Hematopoietic multipotent progenitor cell (in vitro differentiated cells): ENCODE measurements around the gene CYP2C8. TPM values are rescaled to one million over a fixed set of nuclear protein-coding genes. Genes with fewer than 3 reads are reported as not detected.

ENCODE experiments used
- small RNA-seq: library from RNA; depleted of rRNA; stranded (forward); fragments of <200 nt; gene quantifications from one replicate; pipeline ENCODE3, GENCODE V24; 2012
- total RNA-seq: library from RNA; depleted of rRNA; stranded (reverse); fragments of >200 nt; gene quantifications from one replicate; pipeline ENCODE4 v1.2.3, GENCODE V29; 2012

CYP2C8 gene
- total RNA-seq, 1 donor: 0.27 TPM

Small RNA genes lying within 50 kb of the gene (small RNA-seq; reads per million reads assigned to genes)
- not detected for gene CYP2C60P

Other genes with a start within 250 kb of the CYP2C8 start
- gene CYP2C9, start 130.8 kb downstream of the CYP2C8 start, total RNA-seq: not detected
- not detected for gene ACSM6, start 124.7 kb upstream of the CYP2C8 start, total RNA-seq
- 27.5 TPM for gene PDLIM1, start 221.5 kb upstream of the CYP2C8 start, total RNA-seq